T-helper 1 cell treated with Interleukin-12 subunit alpha and Interleukin-12 subunit beta and Interleukin-4 antibody, amounts not matched to agents 30 ng/mL and 1 ng/mL, for 36 hours (primary cell): ENCODE results near the gene CDC42BPB. TPM values are rescaled to one million over a fixed set of nuclear protein-coding genes. Genes with fewer than 3 reads are reported as not detected.

Source experiments
- intact Hi-C: fragments of 100-400 bp; cut with micrococcal nuclease; formaldehyde crosslinking; loops from one replicate; pipeline ENCODE4 v1.15.1; 2024
- total RNA-seq: library from RNA; stranded (reverse); gene quantifications from 2 replicates; pipeline ENCODE4 v1.2.3, GENCODE V29; 2022

Gene CDC42BPB
- total RNA-seq, 1 donor from 2014 or later: 1.2 TPM

DNA sequence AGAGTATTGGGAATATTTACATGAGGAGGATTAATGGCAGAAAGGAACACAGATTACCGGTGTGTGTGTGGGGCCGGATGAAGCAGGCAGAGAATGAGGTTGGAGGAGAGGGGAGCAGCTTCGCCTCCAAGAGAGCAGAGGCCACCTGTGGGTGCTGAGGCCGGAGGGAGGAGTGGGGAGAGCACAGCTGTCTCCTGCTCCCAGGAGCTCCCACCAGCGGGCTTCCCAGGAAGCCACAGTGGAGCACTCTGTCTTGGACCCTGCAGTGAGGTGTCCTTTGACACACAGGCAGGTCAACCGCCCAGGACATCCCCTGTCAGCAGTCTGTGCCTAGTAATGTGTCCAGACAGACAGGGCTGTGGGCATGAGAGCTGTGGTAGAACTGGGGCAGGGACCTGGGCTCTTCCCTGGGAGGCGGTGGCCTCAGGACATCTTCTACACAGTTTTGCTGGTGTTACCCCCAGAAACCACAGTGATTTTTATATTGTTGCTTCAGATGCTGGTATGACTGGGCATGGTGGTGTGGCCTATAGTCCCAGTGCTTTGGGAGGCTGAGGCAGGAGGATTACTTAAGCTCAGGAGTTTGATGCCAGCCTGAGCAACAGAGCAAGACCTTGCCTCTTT lies 153.3 kb downstream of the CDC42BPB start:
- intact Hi-C loops: no loop called here

DNA sequence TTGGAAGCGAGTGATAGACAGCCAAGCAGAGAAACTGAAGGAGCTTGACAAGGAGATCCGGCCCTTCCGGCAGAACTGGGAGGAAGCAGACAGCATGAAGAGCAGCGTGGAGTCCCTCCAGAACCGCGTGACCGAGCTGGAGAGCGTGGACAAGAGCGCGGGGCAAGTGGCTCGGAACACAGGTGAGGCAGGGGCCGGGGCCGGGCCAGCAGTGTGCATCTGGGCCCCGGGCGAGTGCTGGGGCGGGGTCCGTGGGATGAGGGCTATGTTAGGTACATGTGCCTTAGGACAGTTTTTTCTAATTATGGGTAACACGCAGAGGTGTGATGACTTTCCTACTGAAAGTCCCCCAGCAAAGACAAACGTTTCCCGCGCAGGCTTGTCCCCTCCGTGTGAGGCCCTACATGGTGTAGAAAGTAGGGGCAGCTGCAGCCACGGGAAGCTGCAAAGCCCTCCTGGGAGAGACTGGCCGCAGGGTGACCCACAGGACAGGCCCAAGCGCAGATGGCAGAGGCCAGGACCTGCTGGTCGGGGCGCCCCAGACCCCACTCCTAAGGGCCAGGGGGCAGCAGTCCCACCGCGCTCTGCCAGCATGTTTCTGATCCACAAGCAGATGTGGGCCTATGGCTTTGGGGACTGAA lies 154.0 kb downstream of the CDC42BPB start:
- intact Hi-C loops: no loop called here

DNA sequence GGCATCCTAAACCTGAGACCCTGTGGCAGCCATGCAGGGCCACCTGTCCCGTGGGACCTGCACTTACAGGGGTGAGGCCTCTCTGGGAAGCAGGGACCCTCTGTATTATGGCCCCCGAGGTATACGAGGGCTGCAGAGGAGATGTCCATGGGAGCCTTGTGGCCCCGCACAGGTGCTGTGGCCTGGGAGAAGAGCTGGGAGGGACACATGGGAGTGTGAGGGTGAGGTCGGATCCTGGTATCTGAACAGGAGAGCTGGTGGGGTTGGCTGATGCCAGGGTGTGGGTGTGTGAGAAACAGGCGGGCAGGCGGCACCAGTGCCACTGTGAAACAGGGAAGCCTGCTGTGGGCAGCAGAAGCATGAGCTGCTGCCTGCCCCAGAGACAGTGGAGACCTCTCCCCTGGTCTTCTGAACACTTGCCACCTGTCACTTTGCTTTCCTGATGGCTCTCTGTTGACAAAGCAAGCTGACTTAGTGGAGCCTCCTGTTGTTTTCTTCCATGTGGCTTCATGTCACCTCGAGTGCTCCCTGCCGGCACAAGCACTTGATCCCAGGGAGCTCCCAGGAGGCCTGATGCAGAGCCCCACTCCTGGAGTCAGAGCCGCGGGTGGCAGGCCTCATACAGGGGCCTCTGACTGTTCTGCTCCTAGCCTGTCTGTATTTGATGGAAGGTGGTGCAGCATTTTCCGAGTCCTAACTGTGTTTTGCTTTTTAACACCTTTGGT lies 154.7 kb downstream of the CDC42BPB start:
- intact Hi-C loops: no loop called here

DNA sequence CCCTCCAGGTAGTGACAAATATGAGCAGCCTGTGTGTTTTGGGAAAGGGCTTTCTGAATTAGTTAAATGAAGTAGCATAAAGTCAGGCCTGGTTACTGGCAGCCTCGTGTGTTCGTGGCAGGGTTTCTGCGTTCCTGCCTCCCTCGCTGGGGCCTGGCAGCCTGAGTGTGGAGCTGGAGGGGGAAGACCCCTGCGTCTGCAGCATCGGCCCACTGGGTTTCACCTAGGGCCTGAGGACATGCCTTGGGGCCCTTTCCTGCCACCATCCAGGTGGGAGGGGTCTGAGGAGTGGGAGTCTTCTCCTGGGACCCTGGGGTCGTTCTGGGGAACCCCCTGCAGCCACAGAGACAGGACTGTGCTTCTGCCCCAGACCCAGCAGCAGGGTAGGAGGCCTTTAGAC lies 155.3 kb downstream of the CDC42BPB start:
- intact Hi-C loops: no loop called here

DNA sequence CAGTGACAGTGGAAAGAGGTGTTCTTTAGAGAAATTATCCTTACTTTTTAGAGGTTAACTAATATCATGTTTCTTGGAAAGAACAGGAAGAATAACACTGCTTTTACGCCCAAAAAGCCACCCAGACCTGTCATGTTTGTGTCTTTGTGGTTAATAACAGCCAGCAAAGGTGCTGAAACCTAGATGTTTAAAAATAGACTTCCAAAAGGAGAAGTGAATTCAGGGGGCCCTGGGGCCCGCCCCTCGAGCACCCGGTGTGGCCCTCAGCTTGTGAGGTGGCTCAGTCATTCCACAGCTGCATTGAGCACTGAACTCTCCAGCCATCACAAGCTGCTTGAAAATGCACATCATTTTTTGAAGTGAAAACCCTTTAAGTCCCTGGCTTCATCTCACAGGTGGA lies 155.7 kb downstream of the CDC42BPB start:
- intact Hi-C loops: no loop called here

DNA sequence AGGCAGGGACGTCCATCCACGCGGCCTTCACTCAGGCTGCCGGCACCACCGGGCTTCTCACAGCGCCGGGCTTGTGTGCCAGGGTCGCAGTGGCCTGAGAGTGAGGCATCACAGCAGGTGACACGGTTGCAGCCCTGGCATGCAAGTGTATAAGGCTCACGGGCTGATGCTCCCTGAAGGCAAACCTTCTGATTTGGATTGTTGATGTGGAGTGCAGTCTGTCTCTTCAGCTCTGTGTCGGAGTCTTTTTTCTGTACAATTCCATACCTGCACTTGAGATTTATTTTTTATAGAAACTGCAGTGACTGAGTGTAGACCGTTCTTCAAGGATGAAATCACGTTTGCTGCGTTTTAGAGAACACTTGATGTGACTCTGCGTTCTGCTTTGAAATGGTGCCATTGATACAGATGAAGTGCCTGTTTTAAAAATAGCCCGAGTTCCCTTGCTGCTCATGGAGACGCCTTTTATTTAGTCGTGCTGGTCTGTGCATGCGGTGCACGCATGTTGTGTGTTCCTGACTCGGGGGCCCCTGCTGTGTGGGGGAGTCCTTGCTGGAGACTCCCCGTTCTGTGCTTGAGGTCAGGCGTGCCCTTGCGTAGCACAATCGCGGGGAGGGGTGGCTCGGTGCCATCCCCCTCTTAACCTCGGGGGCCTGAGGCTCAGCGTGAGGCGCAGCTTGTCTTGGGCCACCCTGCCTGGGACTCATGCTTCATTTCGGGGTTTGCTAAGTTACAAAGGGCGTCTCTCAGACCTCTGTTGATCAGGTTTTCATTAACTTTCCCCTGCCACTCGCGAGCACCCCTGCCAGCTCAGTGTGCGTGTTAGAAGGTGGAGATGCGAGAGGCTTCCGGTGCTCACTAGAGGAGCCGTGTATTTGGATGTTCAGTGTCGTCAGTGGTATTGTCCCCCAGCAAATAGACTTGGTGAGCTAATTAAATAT lies 156.4 kb downstream of the CDC42BPB start:
- intact Hi-C loops: no loop called here

DNA sequence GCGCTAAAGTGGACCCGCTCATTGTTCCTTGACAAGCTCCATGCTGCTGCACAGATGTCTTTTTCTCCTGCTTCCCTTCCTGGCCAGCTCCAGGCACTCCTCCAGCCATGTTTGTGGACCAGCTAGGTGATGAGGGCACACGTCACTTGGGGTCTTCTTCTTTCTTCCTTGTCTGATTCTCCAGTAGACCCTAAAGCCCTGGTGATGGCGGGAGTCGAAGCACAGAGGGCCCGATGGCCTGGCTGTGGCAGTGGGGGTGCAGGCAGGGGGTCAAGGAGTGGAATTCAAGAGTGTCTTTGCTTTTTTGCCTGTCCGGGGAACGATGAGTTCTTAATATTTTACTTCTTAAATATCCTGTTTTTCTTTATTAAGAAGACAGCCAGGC lies 157.8 kb downstream of the CDC42BPB start:
- intact Hi-C loops: loop anchor here (5.0 kb wide), 1 partner anchor 122 kb away; the partner anchor contains the start of gene TRAF3

DNA sequence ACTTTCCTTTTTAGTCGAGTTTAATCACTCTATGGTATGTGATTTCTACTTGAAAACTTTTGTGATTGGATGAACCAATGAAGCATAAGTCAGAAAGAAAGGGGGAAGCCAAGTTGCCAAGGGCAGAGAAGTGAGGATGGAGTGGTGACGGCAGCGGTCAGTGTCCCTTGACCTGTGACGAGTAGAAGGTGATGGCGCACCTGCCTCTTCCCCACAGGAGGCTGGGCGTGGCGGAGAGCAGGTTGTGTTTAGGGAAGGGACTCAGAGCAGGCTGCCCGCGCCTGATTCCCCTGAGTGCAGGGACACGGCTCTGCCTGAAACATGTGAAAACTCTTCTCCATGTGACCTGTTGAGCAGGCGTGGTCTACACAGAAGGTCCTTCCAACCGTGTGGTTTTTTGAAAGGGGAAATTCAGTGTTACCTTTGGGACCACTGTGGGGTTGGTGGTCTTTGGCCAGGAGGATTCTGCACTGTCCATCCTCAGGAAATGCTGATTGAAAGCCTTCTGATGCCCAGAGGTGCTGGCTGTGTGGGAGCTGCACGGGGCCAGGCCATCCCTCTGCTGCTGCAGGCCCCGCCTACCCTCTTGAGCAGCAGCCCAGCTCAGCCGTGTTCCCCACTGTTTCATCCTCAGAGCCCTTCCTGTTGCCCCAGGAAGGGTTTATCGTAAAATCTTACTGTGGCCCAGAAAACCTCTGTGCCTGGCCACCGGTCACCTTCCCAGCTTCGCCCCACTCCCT lies 158.4 kb downstream of the CDC42BPB start:
- intact Hi-C loops: loop anchor here (5.0 kb wide), 1 partner anchor 122 kb away; the partner anchor contains the start of gene TRAF3

DNA sequence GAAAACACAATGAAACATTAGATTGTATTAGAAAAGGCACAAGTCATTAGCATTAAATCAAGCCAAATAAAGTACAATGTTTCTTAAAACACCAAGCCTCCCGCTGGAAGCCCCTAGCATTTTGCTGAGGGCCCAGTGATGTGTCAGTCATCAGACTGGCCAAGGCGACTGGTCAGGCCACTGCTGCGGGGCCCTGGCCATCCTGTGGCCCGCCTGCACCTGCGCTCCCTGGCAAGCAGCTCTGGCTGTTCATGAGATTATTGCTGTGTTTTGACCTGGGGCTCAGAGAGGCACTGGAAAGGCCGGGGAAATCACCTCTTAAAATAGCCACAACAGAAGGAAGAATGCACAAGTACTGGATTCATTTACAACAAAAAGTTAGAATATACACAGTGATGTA lies 159.1 kb downstream of the CDC42BPB start:
- intact Hi-C loops: loop anchor here (5.0 kb wide), 1 partner anchor 121 kb away; the partner anchor contains the start of gene TRAF3

DNA sequence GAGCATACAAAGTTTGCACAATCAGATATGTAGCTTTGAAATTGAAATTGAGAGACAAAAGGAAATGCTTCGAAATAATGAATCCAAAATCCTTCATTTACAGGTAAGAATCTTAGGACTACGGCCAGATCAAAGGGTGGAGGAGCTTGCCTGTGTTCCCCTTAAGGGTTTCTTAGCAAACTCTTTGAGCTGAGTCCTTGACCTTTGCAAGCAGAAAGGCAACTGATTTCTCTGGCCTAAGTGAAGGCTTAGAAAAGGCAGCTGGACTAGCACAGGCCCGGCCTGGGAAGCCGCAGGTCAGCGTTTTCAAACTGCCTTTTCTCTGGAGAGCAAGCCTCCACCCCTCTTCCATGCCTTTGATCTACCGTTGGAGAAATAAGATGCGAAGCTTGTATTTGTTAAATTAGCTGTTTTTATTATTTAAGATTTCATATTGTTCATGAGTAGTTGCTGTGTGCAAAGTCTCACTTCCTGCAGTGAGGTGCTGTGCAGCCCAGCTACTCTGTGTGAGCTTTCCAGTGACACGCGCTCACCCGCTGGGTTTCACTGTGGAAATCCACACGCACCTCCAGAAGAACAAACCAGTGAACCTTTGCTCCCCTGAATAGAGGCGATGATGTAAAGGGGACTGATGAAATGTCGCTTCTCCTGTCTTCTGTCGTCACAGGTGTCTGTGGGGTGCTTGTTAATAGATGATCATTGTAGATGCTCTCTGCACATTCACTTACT lies 159.9 kb downstream of the CDC42BPB start:
- intact Hi-C loops: loop anchor here (5.0 kb wide), 1 partner anchor 120 kb away; the partner anchor contains the start of gene TRAF3

DNA sequence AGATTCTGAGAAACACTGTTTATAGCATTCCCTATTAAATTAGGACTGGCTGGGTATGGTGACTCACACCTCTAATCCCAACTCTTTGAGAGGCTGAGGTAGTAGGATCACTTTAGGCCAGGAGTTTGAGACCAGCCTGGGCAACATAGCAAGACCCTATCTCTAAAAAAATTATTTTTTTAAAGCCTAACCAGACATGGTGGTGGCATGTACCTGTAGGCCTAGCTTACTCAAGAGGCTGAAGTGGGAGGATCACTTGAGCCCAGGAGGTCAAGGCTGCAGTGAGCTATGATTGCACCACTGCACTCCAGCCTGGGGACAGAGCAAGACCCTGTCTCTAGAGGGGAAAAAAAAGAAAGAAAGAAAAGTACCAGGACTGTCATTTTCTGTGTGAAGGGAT lies 160.6 kb downstream of the CDC42BPB start:
- intact Hi-C loops: loop anchor here (5.0 kb wide), 1 partner anchor 119 kb away; the partner anchor contains the start of gene TRAF3

DNA sequence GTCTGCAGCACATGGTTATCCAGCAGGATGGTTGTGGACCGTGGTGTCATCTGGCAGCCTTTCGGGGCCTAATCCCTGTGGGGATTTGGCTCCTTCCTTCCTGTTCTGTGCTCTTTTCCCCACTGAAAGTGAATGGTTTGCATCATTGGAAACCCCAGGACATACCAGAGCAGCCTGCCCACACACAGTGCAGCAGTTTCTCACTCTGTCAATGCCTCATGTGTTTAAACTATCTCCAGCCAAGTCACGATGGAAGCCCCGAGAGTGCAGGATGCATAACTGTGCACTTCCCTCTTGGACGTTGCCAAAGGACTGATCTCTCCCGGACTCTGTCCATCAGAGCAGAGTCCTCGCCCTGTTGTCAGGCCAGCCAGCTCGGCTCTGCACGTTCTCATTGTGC lies 163.9 kb downstream of the CDC42BPB start:
- intact Hi-C loops: no loop called here

DNA sequence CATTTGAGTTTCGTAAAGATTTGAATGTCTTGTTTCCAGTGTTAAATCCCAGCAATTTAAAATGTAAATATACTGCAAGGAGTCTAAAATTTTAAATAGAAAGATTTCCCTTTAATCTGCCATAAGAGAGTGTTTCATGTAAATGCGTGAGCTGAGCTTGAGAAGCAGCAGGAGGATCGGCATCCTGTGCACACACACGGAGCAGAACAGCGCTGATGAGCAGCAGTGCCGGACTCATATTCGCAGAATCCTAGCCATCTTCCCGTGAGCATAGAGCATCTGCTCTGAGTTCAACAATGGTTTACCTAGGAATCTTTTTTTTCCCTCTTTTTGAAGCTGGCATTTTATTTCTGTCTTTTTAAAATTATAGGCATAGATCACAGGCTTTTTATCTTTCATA lies 164.7 kb downstream of the CDC42BPB start:
- intact Hi-C loops: no loop called here

DNA sequence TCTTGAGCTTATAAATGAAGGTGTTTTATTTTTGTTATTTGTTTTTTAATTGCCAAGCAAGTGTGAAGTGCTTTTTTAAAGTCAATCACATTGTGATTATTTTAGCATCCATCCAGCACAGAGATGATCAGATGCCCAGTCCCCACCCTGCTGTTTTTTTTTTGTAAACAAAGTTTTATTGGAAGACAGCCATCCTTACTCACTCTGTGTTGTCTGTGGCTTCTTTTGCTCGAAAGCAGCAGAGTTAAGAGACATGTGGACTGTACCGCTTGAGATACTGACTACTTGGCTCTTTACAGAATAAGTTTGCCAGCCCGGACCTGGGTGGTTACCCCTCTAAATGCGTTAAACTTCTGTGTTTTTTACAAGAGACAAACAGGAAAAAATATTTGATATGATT lies 165.8 kb downstream of the CDC42BPB start:
- intact Hi-C loops: no loop called here

DNA sequence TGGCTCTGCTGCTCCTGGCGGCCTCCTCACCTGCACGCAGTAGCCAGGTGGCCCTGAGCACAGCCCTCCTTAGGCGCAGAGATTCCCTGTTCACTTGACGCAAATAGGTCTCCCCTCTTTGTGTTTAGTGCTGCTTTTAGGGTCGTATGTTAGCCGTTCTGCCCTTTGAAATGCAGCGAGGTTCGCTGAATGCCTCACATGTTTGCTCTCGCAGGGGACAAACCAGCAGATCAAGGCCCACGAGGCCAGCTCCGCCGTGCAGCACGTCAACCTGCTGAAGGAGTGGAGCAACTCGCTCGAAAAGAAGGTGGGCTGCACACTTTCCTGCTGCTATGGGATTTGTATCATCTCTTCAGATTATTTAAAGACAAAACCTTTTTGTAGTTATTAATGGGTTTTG lies 166.2 kb downstream of the CDC42BPB start:
- intact Hi-C loops: no loop called here

DNA sequence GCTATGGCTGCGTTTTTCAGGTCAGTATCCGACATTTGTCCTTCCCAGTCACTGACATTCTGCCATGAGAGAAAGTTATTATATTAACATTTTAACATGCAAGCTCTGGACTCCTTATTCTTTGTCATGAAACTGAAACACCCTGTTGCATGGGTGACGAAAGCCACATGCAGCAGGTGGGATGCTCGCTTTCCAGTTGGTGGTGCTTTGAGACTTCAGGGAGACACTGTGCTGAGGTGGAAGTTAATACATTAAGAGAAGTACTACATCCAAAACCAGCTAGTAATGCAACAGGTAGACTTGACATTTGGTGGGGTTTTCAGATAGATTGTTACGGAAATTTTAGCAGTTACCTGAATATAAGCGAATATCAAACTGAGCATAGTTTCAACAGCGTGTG lies 167.7 kb downstream of the CDC42BPB start:
- intact Hi-C loops: no loop called here

DNA sequence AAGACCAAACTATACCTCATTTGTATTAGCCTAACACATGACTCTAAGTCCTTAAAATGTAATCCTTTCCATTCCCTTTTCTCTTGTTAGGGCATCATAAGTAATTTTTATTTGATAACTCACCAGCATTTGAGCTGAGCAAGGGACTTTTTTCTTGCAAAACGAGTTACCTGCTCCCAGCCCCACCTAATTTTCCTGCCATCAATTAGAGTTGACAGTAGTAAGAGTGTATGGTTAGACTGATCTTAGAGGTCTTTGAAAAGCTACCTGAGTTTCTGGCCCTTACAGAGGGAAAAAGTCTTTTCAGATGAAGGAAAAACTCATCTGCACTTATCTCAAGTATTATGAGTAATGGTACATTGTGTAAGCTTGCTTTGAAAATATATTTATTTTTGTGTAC lies 168.6 kb downstream of the CDC42BPB start:
- intact Hi-C loops: no loop called here

DNA sequence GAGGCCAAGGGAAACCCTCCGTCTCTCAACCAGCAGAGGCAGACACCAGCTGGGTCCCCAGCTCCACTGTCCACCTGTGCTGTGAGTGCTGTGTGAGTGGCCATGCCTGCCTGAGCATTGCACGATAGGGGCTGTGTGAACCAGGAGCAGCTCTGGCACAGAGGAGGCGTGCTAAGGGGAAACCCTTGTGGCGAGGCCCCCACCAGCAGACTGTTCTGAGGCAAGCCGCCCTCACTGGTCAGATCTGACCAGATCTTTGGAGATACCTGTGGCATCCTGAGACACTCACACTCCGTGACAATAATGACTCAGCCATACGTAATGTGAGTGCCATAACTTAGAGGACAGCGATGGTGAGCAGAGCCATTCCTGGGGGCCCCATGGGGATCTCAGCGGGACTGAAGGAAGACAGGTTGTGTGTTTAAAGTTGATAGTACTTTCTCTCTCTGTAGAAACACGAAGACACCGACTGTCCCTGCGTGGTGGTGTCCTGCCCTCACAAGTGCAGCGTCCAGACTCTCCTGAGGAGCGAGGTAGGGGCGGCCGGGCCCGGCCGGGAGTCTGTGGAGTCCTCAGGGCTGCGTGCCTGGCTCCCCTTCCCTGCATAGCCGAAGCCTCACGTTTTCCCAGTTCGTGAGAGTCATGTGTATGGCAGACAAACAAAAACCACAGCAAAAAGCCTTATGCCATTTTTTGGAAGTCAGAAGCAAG lies 171.5 kb downstream of the CDC42BPB start:
- intact Hi-C loops: no loop called here

DNA sequence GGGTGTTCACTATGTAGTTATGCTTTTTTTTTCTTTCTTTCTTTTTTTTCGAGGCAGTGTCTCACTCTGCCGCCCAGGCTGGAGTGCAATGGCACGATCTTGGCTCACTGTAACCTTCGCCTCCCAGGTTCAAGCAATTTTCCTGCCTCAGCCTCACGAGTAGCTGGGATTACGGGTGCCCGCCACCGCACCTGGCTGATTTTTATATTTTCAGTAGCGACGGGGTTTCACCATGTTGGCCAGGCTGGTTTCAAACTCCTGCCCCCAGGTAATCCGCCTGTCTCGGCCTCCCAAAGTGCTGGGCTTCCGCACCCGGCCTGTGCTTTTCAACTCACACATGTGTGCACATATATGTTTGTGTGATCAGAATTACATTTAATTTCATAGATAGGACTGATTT lies 173.8 kb downstream of the CDC42BPB start:
- intact Hi-C loops: loop anchor here (5.0 kb wide), 1 partner anchor 106 kb away; the partner anchor contains the start of gene TRAF3
